Caco-2 (cell line): ENCODE measurements around the gene ASCC2. TPM values are rescaled to one million over a fixed set of nuclear protein-coding genes. Genes with fewer than 3 reads are reported as not detected.
A peak's percentile ranks its signal among the peaks of the same experiment; 100 is the strongest.

Experiments
- BruUV-seq: library from RNA; stranded (reverse); fragments of 400-500 nt; replicated peaks from 2 replicates; lab custom pipeline; 2021; lab: Mats Ljungman, UMichigan
- CTCF ChIA-PET: fragments of 300-600 bp; sonication (Branson Sonifier 250); formaldehyde crosslinking; loops from one replicate; lab custom pipeline; 2022; ENCODE audit warnings: antibody characterized with exemption; lab: Charles Lee
- POLR2A ChIA-PET: fragments of 300-600 bp; sonication (Branson Sonifier 250); formaldehyde crosslinking; loops from one replicate; lab custom pipeline; 2022; ENCODE audit warnings: antibody characterized with exemption; lab: Charles Lee
- DNase-seq, 2 experiments: peaks; one replicate each; pipeline versions ENCODE4 v3.0.0 to v3.0.0-alpha.2; 2020 to 2022
- H3K27me3 ChIP-seq: replicated peaks from 2 replicates; pipeline ENCODE4 v1.6.0; 2011; ENCODE audit warnings: low read length; ENCODE audit not compliant: control insufficient read depth, insufficient read depth
- H3K36me3 ChIP-seq: 2 replicates; pipeline ENCODE4 v1.5.1; 2011; ENCODE audit warnings: low read length; ENCODE audit not compliant: control insufficient read depth, insufficient read depth
- H3K4me1 ChIP-seq: fragments of 250-450 bp; sonication (Bioruptor Pico); 2 replicates; pipeline ENCODE4 v1.5.1; 2020; ENCODE audit warnings: mild to moderate bottlenecking
- H3K4me3 ChIP-seq: 2 replicates; pipeline ENCODE4 v1.5.1; 2011; ENCODE audit warnings: low read depth, mild to moderate bottlenecking, control low read depth, low read length
- H3K9me3 ChIP-seq: fragments of 250-450 bp; sonication (Bioruptor Pico); 2 replicates; pipeline ENCODE4 v1.5.1; 2020; ENCODE audit warnings: mild to moderate bottlenecking, moderate library complexity
- H3K27ac Mint-ChIP-seq: one replicate; pipeline ENCODE4 v1.8.0; 2022; ENCODE audit warnings: mixed read lengths; ENCODE audit not compliant: unreplicated experiment
- H3K27me3 Mint-ChIP-seq: one replicate; pipeline ENCODE4 v1.8.0; 2022; ENCODE audit warnings: mixed read lengths; ENCODE audit not compliant: insufficient read depth, unreplicated experiment
- H3K36me3 Mint-ChIP-seq: one replicate; pipeline ENCODE4 v1.8.0; 2022; ENCODE audit warnings: mild to moderate bottlenecking, mixed read lengths; ENCODE audit not compliant: insufficient read depth, unreplicated experiment
- H3K4me1 Mint-ChIP-seq: one replicate; pipeline ENCODE4 v1.8.0; 2022; ENCODE audit warnings: low read depth, mixed read lengths; ENCODE audit not compliant: unreplicated experiment
- H3K4me3 Mint-ChIP-seq: one replicate; pipeline ENCODE4 v1.8.0; 2022; ENCODE audit warnings: mild to moderate bottlenecking, moderate library complexity, mixed read lengths; ENCODE audit not compliant: unreplicated experiment
- H3K9me3 Mint-ChIP-seq: one replicate; pipeline ENCODE4 v1.8.0; 2022; ENCODE audit warnings: mixed read lengths; ENCODE audit not compliant: unreplicated experiment
- CTCF ChIP-seq, 2 experiments: fragments of 200-600 bp in 1 of 2; IDR thresholded peaks; 1 replicate in 1 of 2; 2 replicates in 1 of 2; pipeline versions ENCODE4 v1.5.1 to v1.8.0; 2011 to 2022; ENCODE audit warnings: antibody characterized with exemption in 1 of 2, control low read depth in 1 of 2, inconsistent platforms in 1 of 2, low read depth in 1 of 2, low read length in 1 of 2, mild to moderate bottlenecking in 1 of 2, moderate library complexity in 1 of 2; ENCODE audit not compliant: insufficient read depth in 1 of 2, severe bottlenecking in 1 of 2, unreplicated experiment in 1 of 2
- intact Hi-C: fragments of 100-400 bp; cut with micrococcal nuclease; formaldehyde crosslinking; loops from one replicate; pipeline ENCODE4 v1.10.0; 2022; ENCODE audit not compliant: unreplicated experiment
- total RNA-seq: library from RNA; stranded (reverse); gene quantifications from 2 replicates; pipeline ENCODE4 v1.2.3, GENCODE V29; 2022

ASCC2 gene
- total RNA-seq, 1 experiment from 2014 or later, result 61.4 TPM

GRCh38 chr22:29772170-29772641, 65.9 kb downstream of the ASCC2 start:
- no peaks in the 10 kb centered on the region for H3K9me3 ChIP-seq
- no peak overlapping the region for H3K4me3 ChIP-seq
- no TSS peak for BruUV-seq
- intact Hi-C loops, result no loop called here
- peak in 1 of 2 experiments; percentile 35 for DNase-seq
- no peaks in the 10 kb centered on the region for H3K27me3 ChIP-seq
- H3K36me3 ChIP-seq, result no peaks in the 10 kb centered on the region; the same call in 1 of the 2 replicates
- ChIA-PET CTCF (interaction anchor here (0.6 kb wide), 1 partner anchor 9 kb away, joined by 6 read pairs; no protein-coding TSS in a partner anchor), POLR2A (no interaction called here)
- Mint-ChIP-seq H3K36me3 (peaks cover 34% of the 10 kb centered on the region), H3K4me3 (no peak overlapping the region), H3K27ac (peak overlapping the region; percentile 74), H3K4me1 (peaks cover 16% of the 10 kb centered on the region), H3K9me3 (no peaks in the 10 kb centered on the region), H3K27me3 (no peaks in the 10 kb centered on the region)
- peaks cover 26% of the 10 kb centered on the region for H3K4me1 ChIP-seq
- peak; percentile 32 to 44 for TF ChIP-seq CTCF (IDR thresholded peaks at IDR 0.05; ENCODE audit: insufficient read depth in 1 of 2, low read depth in 1 of 2, low read length in 1 of 2, severe bottlenecking in 1 of 2, unreplicated experiment in 1 of 2)

DNA sequence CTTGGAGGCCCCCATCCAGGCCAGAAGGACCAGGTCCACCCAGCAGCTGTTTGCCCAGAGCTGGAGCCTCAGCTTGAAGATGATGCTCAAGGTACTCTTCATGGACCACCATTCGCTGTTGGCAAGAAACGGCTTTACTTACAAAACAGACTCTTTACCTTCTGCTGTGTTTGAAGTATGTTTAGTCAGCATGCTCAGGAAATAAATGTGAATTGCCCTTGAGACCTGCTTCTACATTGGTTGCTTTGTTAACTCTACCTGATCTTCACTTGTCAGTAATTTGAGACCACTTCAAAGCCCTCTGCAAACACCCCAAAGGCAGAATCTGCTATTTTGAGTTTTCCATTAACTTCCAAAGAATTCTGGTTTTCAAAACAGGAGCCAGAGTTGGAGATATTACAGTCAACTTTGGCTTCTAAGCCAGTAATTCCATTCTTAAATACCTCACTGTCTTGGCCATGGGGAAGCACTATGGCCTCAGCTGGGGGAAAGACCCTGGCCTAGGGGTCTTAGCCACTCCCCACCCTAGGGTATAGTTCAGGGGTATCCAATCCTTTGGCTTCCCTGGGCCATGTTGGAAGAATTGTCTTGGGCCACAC, 68.3 kb downstream of the ASCC2 start:
- BruUV-seq, result no TSS peak

More for the DNA sequence above, 68.3 kb downstream of the ASCC2 start:
- Histone ChIP-seq H3K4me1 (peaks cover 30% of the 10 kb centered on the region), H3K36me3 (no peaks in the 10 kb centered on the region; the same call in 1 of the 2 replicates), H3K4me3 (no peak overlapping the region), H3K27me3 (no peaks in the 10 kb centered on the region), H3K9me3 (no peaks in the 10 kb centered on the region)
- peaks cover 28% of the 10 kb centered on the region for H3K4me1 Mint-ChIP-seq
- ChIA-PET CTCF (interaction anchor here (0.5 kb wide), 1 partner anchor 165 kb away, joined by 4 read pairs; no protein-coding TSS in a partner anchor), POLR2A (no interaction called here)
- peak in 1 of 2 experiments; percentile 55 for DNase-seq
- H3K27ac Mint-ChIP-seq, result peak overlapping the region; percentile 60
- H3K27me3 Mint-ChIP-seq, result no peaks in the 10 kb centered on the region
- H3K4me3 Mint-ChIP-seq, result peak overlapping the region; percentile 99
- H3K9me3 Mint-ChIP-seq, result no peaks in the 10 kb centered on the region
- intact Hi-C loops, result loop anchor here (5.0 to 10.0 kb wide), 3 partner anchors 32 to 315 kb away; partner anchors contain the start of gene HORMAD2
- TF ChIP-seq CTCF (IDR thresholded peaks at IDR 0.05; ENCODE audit: insufficient read depth in 1 of 2, low read depth in 1 of 2, low read length in 1 of 2, severe bottlenecking in 1 of 2, unreplicated experiment in 1 of 2), result no peak
- peaks cover 43% of the 10 kb centered on the region for H3K36me3 Mint-ChIP-seq
